Measurements from ENCODE around the gene RPTOR.

DNA sequence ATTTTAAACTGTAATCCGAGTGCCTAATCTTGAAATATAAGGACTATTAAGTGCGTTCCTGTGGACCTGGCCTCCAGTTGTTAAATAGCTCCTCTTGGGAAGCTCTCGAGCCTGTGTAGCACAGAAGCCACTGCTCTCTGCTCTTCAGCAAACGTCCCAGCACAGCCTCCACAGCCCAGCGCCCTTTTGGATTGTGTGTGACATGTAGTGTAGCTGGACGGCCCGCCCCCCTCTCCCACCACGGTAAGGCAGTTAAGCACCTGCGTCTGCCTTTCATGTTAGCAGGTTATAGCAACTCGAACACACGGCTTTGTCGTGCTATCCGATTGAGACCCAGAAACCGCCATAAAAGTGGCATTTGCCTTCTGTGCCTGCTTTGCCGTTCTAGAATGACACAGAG, 367.8 kb downstream of the RPTOR start:
- TF ChIP-seq CTCF (IDR thresholded peaks at IDR 0.05) (no peak), POLR2A (IDR thresholded peaks at IDR 0.05) (no peak), POLR2AphosphoS5 (IDR thresholded peaks at IDR 0.05) (no peak)
